SK-N-SH (cell line): ENCODE results near the gene SLC9A4. TPM values are rescaled to one million over a fixed set of nuclear protein-coding genes. Genes with fewer than 3 reads are reported as not detected.

ENCODE experiments used
- CTCF ChIA-PET: fragments of 300-600, 350-600 bp; formaldehyde crosslinking; extraction: SDS; loops from one replicate; lab custom pipeline; 2021; lab: Yijun Ruan, JAX
- POLR2A ChIA-PET: fragments of 350-600 bp; sonication (Branson Sonifier 250); formaldehyde crosslinking; extraction: SDS; loops from one replicate; lab custom pipeline; 2020; ENCODE audit warnings: antibody characterized with exemption, inconsistent platforms; lab: Yijun Ruan, JAX
- DNase-seq: peaks from one replicate; pipeline ENCODE4 v3.0.0; 2012
- H2AFZ ChIP-seq: fragments of 200-600 bp; sonication (generic); 2 replicates; pipeline ENCODE4 v1.8.1; 2016; ENCODE audit warnings: antibody characterized with exemption, mild to moderate bottlenecking, low read depth
- H3F3A ChIP-seq: fragments of 200-600 bp; sonication (generic); replicated peaks from 2 replicates; pipeline ENCODE3; 2016; ENCODE audit warnings: antibody characterized with exemption, mild to moderate bottlenecking; ENCODE audit not compliant: insufficient read depth
- H3K27ac ChIP-seq, 2 experiments: fragments of 200-500 bp in 1 of 2; fragments of 200-600 bp in 1 of 2; sonication (Bioruptor generic) in 1 of 2; sonication (generic), shearing (Covaris generic) in 1 of 2; 2 replicates each; pipeline versions ENCODE4 v1.5.1 to v1.6.1; 2014 to 2016; ENCODE audit warnings: low read depth in 2 of 2, inconsistent platforms in 1 of 2, low read length in 1 of 2, mild to moderate bottlenecking in 1 of 2, mixed read lengths in 1 of 2
- H3K27me3 ChIP-seq: fragments of 200-600 bp; sonication (generic), shearing (Covaris generic); 2 replicates; pipeline ENCODE4 v1.6.1; 2016; ENCODE audit warnings: mixed run types; ENCODE audit not compliant: insufficient read depth
- H3K36me3 ChIP-seq, 2 experiments: fragments of 200-500 bp in 1 of 2; fragments of 200-600 bp in 1 of 2; sonication (Bioruptor generic) in 1 of 2; sonication (generic) in 1 of 2; replicated peaks in 1 of 2; 2 replicates each; pipeline versions ENCODE3 to v1.5.1; 2014 to 2016; ENCODE audit warnings: low read length in 1 of 2, mild to moderate bottlenecking in 1 of 2; ENCODE audit not compliant: insufficient read depth in 2 of 2, control insufficient read depth in 1 of 2
- H3K4me1 ChIP-seq, 2 experiments: fragments of 200-500 bp in 1 of 2; fragments of 200-600 bp in 1 of 2; sonication (Bioruptor generic) in 1 of 2; sonication (generic), shearing (Covaris generic) in 1 of 2; 2 replicates each; pipeline versions ENCODE4 v1.5.1 to v1.6.1; 2014 to 2016; ENCODE audit warnings: low read depth in 1 of 2, low read length in 1 of 2, mixed run types in 1 of 2; ENCODE audit not compliant: insufficient read depth in 2 of 2, control insufficient read depth in 1 of 2
- H3K4me2 ChIP-seq: fragments of 200-600 bp; sonication (generic), shearing (Covaris generic); 2 replicates; pipeline ENCODE4 v1.6.1; 2017; ENCODE audit warnings: mixed run types
- H3K4me3 ChIP-seq, 2 experiments: fragments of 200-500 bp in 1 of 2; fragments of 200-600 bp in 1 of 2; sonication (Bioruptor generic) in 1 of 2; sonication (generic), shearing (Covaris generic) in 1 of 2; 2 replicates each; pipeline versions ENCODE4 v1.5.1 to v1.8.1; 2014 to 2016; ENCODE audit warnings: low read depth in 2 of 2, inconsistent platforms in 1 of 2, low read length in 1 of 2, mild to moderate bottlenecking in 1 of 2, mixed read lengths in 1 of 2, moderate library complexity in 1 of 2
- H3K79me2 ChIP-seq: fragments of 200-600 bp; sonication (generic); 2 replicates; pipeline ENCODE4 v1.8.1; 2017; ENCODE audit warnings: mild to moderate bottlenecking; ENCODE audit not compliant: insufficient read depth
- H3K9ac ChIP-seq: fragments of 200-600 bp; sonication (generic); 2 replicates; pipeline ENCODE4 v1.6.1; 2017; ENCODE audit warnings: mixed run types
- H3K9me2 ChIP-seq: fragments of 200-600 bp; sonication (generic); 2 replicates; pipeline ENCODE4 v1.6.1; 2017; ENCODE audit warnings: mixed run types
- H3K9me3 ChIP-seq: fragments of 200-600 bp; sonication (generic); 2 replicates; pipeline ENCODE4 v1.6.1; 2017; ENCODE audit warnings: mixed run types, mild to moderate bottlenecking, moderate library complexity
- H4K20me1 ChIP-seq: fragments of 200-600 bp; sonication (generic); 2 replicates; pipeline ENCODE4 v1.6.1; 2017; ENCODE audit warnings: mild to moderate bottlenecking, mixed run types; ENCODE audit not compliant: insufficient read depth
- FOSL2 ChIP-seq: IDR thresholded peaks from 2 replicates; pipeline ENCODE4 v1.4.0; 2012; ENCODE audit warnings: low read depth, mild to moderate bottlenecking, moderate library complexity, borderline replicate concordance
- FOXJ3 ChIP-seq: sonication (generic); formaldehyde crosslinking; IDR thresholded peaks from 2 replicates; pipeline ENCODE4 v1.5.1; 2020; ENCODE audit warnings: mild to moderate bottlenecking, missing genetic modification reagents
- IRF3 ChIP-seq: fragments of 150-350 bp; IDR thresholded peaks from 2 replicates; pipeline ENCODE4 v1.6.1; 2016; ENCODE audit warnings: mild to moderate bottlenecking, low read depth, low read length
- MEF2A ChIP-seq: IDR thresholded peaks from 2 replicates; pipeline ENCODE4 v1.4.0; 2012; ENCODE audit warnings: low read depth, borderline replicate concordance
- POLR2AphosphoS5 ChIP-seq: IDR thresholded peaks from 2 replicates; pipeline ENCODE4 v1.6.1; 2012; ENCODE audit warnings: low read depth, low read length
- RCOR1 ChIP-seq: fragments of 150-350 bp; IDR thresholded peaks from 2 replicates; pipeline ENCODE4 v1.6.1; 2017; ENCODE audit warnings: antibody characterized with exemption, low read length
- SIN3A ChIP-seq: IDR thresholded peaks from 2 replicates; pipeline ENCODE4 v1.6.1; 2012; ENCODE audit warnings: low read depth, mild to moderate bottlenecking, low read length, moderate library complexity, borderline replicate concordance
- USF2 ChIP-seq: fragments of 150-350 bp; IDR thresholded peaks from 2 replicates; pipeline ENCODE4 v1.6.1; 2017; ENCODE audit warnings: antibody characterized with exemption, low read length, low read depth, borderline replicate concordance
- whole genome bisulfite sequencing: methylation state at CpG from one replicate; pipeline ENCODE4 v1.1.6; 2017; ENCODE audit warnings: low lambda C conversion rate; 5-methylcytosine and 5-hydroxymethylcytosine counted together
- polyA plus RNA-seq, 3 experiments: library from polyadenylated mRNA; depleted of rRNA; stranded (reverse); fragments of >200 nt; gene quantifications; 2 replicates each; pipeline ENCODE4 v1.2.3, GENCODE V29; 2012
- TF ChIP-seq, protein P1 (sequence below): IDR thresholded peaks from 2 replicates; pipeline ENCODE4 v1.4.0; 2012; ENCODE audit warnings: low read depth
- TF ChIP-seq, protein P2 (sequence below): fragments of 200-600 bp; sonication (generic); IDR thresholded peaks from 2 replicates; pipeline ENCODE4 v1.6.1; 2017; ENCODE audit warnings: antibody characterized with exemption, mild to moderate bottlenecking, moderate library complexity

The SLC9A4 gene
- polyA plus RNA-seq, 1 of the 3 experiments (the other 2 are of a cell fraction) = 0.07 TPM

GRCh38 chr2:102461188-102461587 lies 11.8 kb upstream of the SLC9A4 start:
- no peak for DNase-seq
- Histone ChIP-seq H3K9ac (no peak overlapping the region), H3K36me3 (no peaks in the 10 kb centered on the region), H3K27me3 (peaks cover 9% of the 10 kb centered on the region), H3K4me3 (no peak overlapping the region), H2AFZ (no peak overlapping the region), H3F3A (no peaks in the 10 kb centered on the region), H3K4me1 (no peaks in the 10 kb centered on the region), H3K4me2 (no peak overlapping the region), H3K27ac (no peak overlapping the region), H3K9me2 (no peaks in the 10 kb centered on the region), H3K79me2 (no peaks in the 10 kb centered on the region), H4K20me1 (no peaks in the 10 kb centered on the region), H3K9me3 (peaks cover 2% of the 10 kb centered on the region; the same call in 1 of the 2 replicates)
- TF ChIP-seq RCOR1 (no peak), IRF3 (no peak), USF2 (no peak), FOXJ3 (CRISPR knock-in tag) (no peak), POLR2AphosphoS5 (no peak), FOSL2 (no peak)
- 5% methylated on average over 6 of the region's 6 CpGs for WGBS
- ChIA-PET POLR2A (no interaction called here), CTCF (interaction anchor here (2.3 to 3.0 kb wide), 2 partner anchors 11 to 12 kb away, joined by 12 to 13 read pairs; partner anchors contain the start of gene SLC9A4)

- Histone ChIP-seq H3K27me3 (peaks cover 9% of the 10 kb centered on the region), H4K20me1 (no peaks in the 10 kb centered on the region), H3K4me3 (no peak overlapping the region), H3K4me2 (no peak overlapping the region), H2AFZ (no peak overlapping the region), H3K9ac (no peak overlapping the region), H3K4me1 (no peaks in the 10 kb centered on the region), H3F3A (no peaks in the 10 kb centered on the region), H3K9me3 (no peaks in the 10 kb centered on the region), H3K27ac (no peak overlapping the region), H3K79me2 (no peaks in the 10 kb centered on the region), H3K9me2 (no peaks in the 10 kb centered on the region), H3K36me3 (no peaks in the 10 kb centered on the region)
- ChIA-PET POLR2A (no interaction called here), CTCF (interaction anchor here (1.8 to 2.3 kb wide), 2 partner anchors 9 to 152 kb away, joined by 5 to 13 read pairs; partner anchors contain the start of gene SLC9A4)
- no peak for DNase-seq
- WGBS = 21% methylated on average over 5 of the region's 5 CpGs
- TF ChIP-seq, protein P1, sequence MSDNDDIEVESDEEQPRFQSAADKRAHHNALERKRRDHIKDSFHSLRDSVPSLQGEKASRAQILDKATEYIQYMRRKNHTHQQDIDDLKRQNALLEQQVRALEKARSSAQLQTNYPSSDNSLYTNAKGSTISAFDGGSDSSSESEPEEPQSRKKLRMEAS = no peak
- TF ChIP-seq SIN3A (no peak), MEF2A (no peak), FOXJ3 (CRISPR knock-in tag) (no peak)
- TF ChIP-seq, protein P2, sequence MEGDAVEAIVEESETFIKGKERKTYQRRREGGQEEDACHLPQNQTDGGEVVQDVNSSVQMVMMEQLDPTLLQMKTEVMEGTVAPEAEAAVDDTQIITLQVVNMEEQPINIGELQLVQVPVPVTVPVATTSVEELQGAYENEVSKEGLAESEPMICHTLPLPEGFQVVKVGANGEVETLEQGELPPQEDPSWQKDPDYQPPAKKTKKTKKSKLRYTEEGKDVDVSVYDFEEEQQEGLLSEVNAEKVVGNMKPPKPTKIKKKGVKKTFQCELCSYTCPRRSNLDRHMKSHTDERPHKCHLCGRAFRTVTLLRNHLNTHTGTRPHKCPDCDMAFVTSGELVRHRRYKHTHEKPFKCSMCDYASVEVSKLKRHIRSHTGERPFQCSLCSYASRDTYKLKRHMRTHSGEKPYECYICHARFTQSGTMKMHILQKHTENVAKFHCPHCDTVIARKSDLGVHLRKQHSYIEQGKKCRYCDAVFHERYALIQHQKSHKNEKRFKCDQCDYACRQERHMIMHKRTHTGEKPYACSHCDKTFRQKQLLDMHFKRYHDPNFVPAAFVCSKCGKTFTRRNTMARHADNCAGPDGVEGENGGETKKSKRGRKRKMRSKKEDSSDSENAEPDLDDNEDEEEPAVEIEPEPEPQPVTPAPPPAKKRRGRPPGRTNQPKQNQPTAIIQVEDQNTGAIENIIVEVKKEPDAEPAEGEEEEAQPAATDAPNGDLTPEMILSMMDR = no peak
These were observed 9.9 kb upstream of the SLC9A4 start for GRCh38 chr2:102463160-102463559.
